HG02678 (cell line): ENCODE results near the gene MECR.

Experiments used
- ATAC-seq: cut with Tn5 transposase; IDR thresholded peaks from one replicate; pipeline ENCODE4 v1.9.1; 2021; ENCODE audit warnings: mild to moderate bottlenecking, moderate library complexity; ENCODE audit not compliant: unreplicated experiment

The MECR gene

GRCh38 chr1:29230553-29231378 lies at the start of gene MECR:
TSS of gene MECR (minus strand) at chr1:29230934. CDS start at chr1:29230906, 28 bp downstream.
- ATAC-seq, result peak; percentile 97

- ATAC-seq, result no peak
These were observed 49.2 kb upstream of the MECR start for GRCh38 chr1:29279951-29280391.

GRCh38 chr1:29279406-29279805 lies 48.7 kb upstream of the MECR start:
- ATAC-seq, result no peak

- ATAC-seq, result no peak
These were observed 47.4 kb upstream of the MECR start for GRCh38 chr1:29278124-29278523.

- ATAC-seq, result no peak
These were observed 44.7 kb upstream of the MECR start for GRCh38 chr1:29275435-29275834.

- ATAC-seq, result no peak
These were observed 41.6 kb upstream of the MECR start for GRCh38 chr1:29272147-29272907.

- ATAC-seq, result no peak
These were observed 41.0 kb upstream of the MECR start for GRCh38 chr1:29271724-29272123.

GRCh38 chr1:29270929-29271521 lies 40.3 kb upstream of the MECR start:
- no peak for ATAC-seq

- ATAC-seq, result no peak
These were observed 38.6 kb upstream of the MECR start for GRCh38 chr1:29269382-29269781.

- ATAC-seq, result no peak
These were observed 36.8 kb upstream of the MECR start for GRCh38 chr1:29267321-29268070.

- no peak for ATAC-seq
These were observed 36.2 kb upstream of the MECR start for GRCh38 chr1:29266912-29267311.

GRCh38 chr1:29264773-29265389 lies 34.1 kb upstream of the MECR start:
- ATAC-seq, result no peak

- ATAC-seq, result no peak
These were observed 29.8 kb upstream of the MECR start for GRCh38 chr1:29260531-29260930.

GRCh38 chr1:29259802-29260441 lies 29.2 kb upstream of the MECR start:
- ATAC-seq, result no peak

- ATAC-seq, result no peak
These were observed 28.5 kb upstream of the MECR start for GRCh38 chr1:29258976-29259801.

- no peak for ATAC-seq
These were observed 27.6 kb upstream of the MECR start for GRCh38 chr1:29258189-29258975.

- no peak for ATAC-seq
These were observed 26.5 kb upstream of the MECR start for GRCh38 chr1:29256979-29257804.

- ATAC-seq, result no peak
These were observed 25.7 kb upstream of the MECR start for GRCh38 chr1:29256394-29256793.
